Ishikawa (cell line): ENCODE data around the gene PDYN.

Experiments used
- CEBPB ChIP-seq: IDR thresholded peaks from 2 replicates; pipeline ENCODE4 v1.6.1; 2012
- EGR1 ChIP-seq: IDR thresholded peaks from 2 replicates; pipeline ENCODE4 v1.6.1; 2012
- EP300 ChIP-seq: IDR thresholded peaks from 2 replicates; pipeline ENCODE4 v1.6.1; 2012; ENCODE audit warnings: borderline replicate concordance
- FOXM1 ChIP-seq: IDR thresholded peaks from 2 replicates; pipeline ENCODE4 v1.6.1; 2012; ENCODE audit warnings: low read depth, borderline replicate concordance
- MAX ChIP-seq: IDR thresholded peaks from 2 replicates; pipeline ENCODE4 v1.6.1; 2012
- NFIC ChIP-seq: IDR thresholded peaks from 2 replicates; pipeline ENCODE4 v1.6.1; 2012
- RAD21 ChIP-seq: IDR thresholded peaks from 2 replicates; pipeline ENCODE4 v1.6.1; 2012; ENCODE audit warnings: low read depth
- REST ChIP-seq: IDR thresholded peaks from 2 replicates; pipeline ENCODE4 v1.6.1; 2012; ENCODE audit warnings: low read depth, mild to moderate bottlenecking
- TAF1 ChIP-seq: IDR thresholded peaks from 2 replicates; pipeline ENCODE4 v1.6.1; 2012; ENCODE audit warnings: low read depth, mild to moderate bottlenecking
- TCF12 ChIP-seq: IDR thresholded peaks from 2 replicates; pipeline ENCODE4 v1.6.1; 2012; ENCODE audit warnings: low read depth
- TEAD4 ChIP-seq: IDR thresholded peaks from 2 replicates; pipeline ENCODE4 v1.6.1; 2012
- USF1 ChIP-seq: IDR thresholded peaks from 2 replicates; pipeline ENCODE4 v1.6.1; 2012
- YY1 ChIP-seq: IDR thresholded peaks from 2 replicates; pipeline ENCODE4 v1.6.1; 2012; ENCODE audit warnings: low read depth
- ZBTB7A ChIP-seq: IDR thresholded peaks from 2 replicates; pipeline ENCODE4 v1.6.1; 2012; ENCODE audit warnings: low read depth

- TF ChIP-seq RAD21: no peak
- no peak for TF ChIP-seq YY1
- TF ChIP-seq ZBTB7A: no peak
- TF ChIP-seq FOXM1: no peak
- TF ChIP-seq MAX: no peak
- TF ChIP-seq REST: no peak
- no peak for TF ChIP-seq USF1
- no peak for TF ChIP-seq TEAD4
- no peak for TF ChIP-seq EP300
- no peak for TF ChIP-seq CEBPB
- TF ChIP-seq TAF1: no peak
- TF ChIP-seq EGR1: no peak
- no peak for TF ChIP-seq TCF12
- TF ChIP-seq NFIC: no peak
These were observed 51.2 kb downstream of the PDYN start for GRCh38 chr20:1942486-1943274.
